ENCODE measurements around the gene FAM107A.

FAM107A gene

GRCh38 chr3:58540176-58540858 lies 36.9 kb downstream of the FAM107A start:
- H3K4me3 ChIP-seq (replicated peaks; ENCODE audit: low read depth, low read length) = no peak overlapping the region
- TF ChIP-seq, protein P1, sequence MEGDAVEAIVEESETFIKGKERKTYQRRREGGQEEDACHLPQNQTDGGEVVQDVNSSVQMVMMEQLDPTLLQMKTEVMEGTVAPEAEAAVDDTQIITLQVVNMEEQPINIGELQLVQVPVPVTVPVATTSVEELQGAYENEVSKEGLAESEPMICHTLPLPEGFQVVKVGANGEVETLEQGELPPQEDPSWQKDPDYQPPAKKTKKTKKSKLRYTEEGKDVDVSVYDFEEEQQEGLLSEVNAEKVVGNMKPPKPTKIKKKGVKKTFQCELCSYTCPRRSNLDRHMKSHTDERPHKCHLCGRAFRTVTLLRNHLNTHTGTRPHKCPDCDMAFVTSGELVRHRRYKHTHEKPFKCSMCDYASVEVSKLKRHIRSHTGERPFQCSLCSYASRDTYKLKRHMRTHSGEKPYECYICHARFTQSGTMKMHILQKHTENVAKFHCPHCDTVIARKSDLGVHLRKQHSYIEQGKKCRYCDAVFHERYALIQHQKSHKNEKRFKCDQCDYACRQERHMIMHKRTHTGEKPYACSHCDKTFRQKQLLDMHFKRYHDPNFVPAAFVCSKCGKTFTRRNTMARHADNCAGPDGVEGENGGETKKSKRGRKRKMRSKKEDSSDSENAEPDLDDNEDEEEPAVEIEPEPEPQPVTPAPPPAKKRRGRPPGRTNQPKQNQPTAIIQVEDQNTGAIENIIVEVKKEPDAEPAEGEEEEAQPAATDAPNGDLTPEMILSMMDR (IDR thresholded peaks at IDR 0.05; ENCODE audit: low read depth, low read length, missing control alignments) = no peak
- DNase-seq (ENCODE audit: extremely low read depth, low read depth) = no peak

DNA sequence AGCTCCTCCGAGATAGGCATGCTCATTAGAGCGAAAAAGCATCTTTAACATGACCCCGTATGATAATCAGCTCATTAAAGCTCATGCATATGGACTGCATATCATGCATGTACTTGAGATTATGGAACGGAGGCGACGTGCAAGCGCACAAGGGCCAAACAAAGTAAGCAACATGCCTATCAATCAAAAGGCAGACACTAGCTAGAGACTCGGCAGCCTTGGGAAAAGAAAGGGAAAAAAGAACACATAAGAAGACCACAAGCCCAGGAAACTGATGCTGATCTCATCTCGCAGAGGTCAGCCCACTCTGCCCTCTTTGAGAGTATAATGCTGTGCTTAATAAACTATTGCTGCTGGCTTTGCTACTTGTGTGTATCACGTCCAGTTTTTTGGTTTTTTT lies 37.6 kb downstream of the FAM107A start:
- H3K4me3 ChIP-seq (replicated peaks; ENCODE audit: low read depth, low read length) = no peak overlapping the region
- TF ChIP-seq, protein P1 (IDR thresholded peaks at IDR 0.05; ENCODE audit: low read depth, low read length, missing control alignments) = no peak
- no peak for DNase-seq (ENCODE audit: extremely low read depth, low read depth)

DNA sequence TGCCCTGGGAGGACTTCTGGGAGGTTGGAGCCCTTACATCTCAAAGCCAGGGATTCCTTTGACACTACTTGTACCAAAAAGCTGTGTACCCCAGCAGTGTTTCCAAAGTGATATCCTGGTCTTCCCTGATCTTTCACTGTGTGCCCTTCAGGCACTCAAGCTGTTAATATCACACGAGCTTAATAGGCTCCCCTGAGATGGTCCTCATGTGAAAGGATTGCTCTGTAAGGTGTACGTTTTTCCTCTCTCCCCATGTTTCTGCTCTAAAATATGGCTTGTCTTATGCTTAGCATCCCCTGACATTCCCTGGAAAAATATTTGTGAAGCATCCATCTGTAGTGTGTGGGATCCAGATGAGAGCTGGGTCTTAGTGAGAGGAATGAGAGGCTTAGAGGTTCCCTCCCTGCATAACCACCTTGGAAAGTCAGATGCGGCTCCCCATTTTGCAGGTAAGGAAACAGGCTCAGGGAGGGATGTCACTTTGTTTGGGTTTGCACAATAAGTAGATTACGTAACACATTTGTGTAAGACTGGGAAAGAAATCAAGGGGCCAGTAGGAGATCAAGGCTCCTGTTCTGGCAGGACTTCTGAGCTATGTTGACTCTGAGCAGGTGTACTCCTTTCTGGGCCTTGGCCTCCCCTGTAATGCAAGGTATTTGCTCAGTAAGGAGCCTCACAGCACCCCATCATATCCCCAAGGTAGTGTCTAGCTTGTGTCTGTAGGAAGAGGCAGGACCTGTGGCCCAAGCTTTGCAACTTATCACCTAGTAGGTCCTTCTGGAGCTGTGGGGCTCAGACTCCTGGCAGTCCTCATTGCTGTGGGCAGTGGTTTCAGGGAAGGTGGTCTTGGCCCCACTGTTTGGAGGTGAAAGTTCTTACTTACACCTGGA lies 39.5 kb downstream of the FAM107A start:
- no peak for DNase-seq (ENCODE audit: extremely low read depth, low read depth)
- TF ChIP-seq, protein P1 (IDR thresholded peaks at IDR 0.05; ENCODE audit: low read depth, low read length, missing control alignments) = no peak
- no peak overlapping the region for H3K4me3 ChIP-seq (replicated peaks; ENCODE audit: low read depth, low read length)

GRCh38 chr3:58536501-58537411 lies 40.4 kb downstream of the FAM107A start, which contains the start of gene ACOX2:
Gene ACOX2 (minus strand): TSS chr3:58537190. CDS start chr3:58535106, 2,084 bp downstream.
- no peak for DNase-seq (ENCODE audit: extremely low read depth, low read depth)
- peak within 1 kb of the TSS; percentile 13 for H3K4me3 ChIP-seq (replicated peaks; ENCODE audit: low read depth, low read length)
- TF ChIP-seq, protein P1 (IDR thresholded peaks at IDR 0.05; ENCODE audit: low read depth, low read length, missing control alignments) = no peak

- no peak overlapping the region for H3K4me3 ChIP-seq (replicated peaks; ENCODE audit: low read depth, low read length)
- TF ChIP-seq, protein P1 (IDR thresholded peaks at IDR 0.05; ENCODE audit: low read depth, low read length, missing control alignments) = no peak
- DNase-seq (ENCODE audit: extremely low read depth, low read depth) = no peak
Measured at GRCh38 chr3:58535531-58536500, 41.4 kb downstream of the FAM107A start.

All from HFF-Myc (cell line).